ENCODE data around the gene AUTS2. TPM values are rescaled to one million over a fixed set of nuclear protein-coding genes. Genes with fewer than 3 reads are reported as not detected.

Gene AUTS2
- total RNA-seq, 3 donors from 2014 or later, result 31.5 to 94.3 (median 81.3) TPM

GRCh38 chr7:70215491-70215890 is 617.2 kb downstream of the AUTS2 start:
- Histone ChIP-seq H3K36me3 (no peaks in the 10 kb centered on the region), H3K4me3 (no peak overlapping the region), H3K4me1 (no peaks in the 10 kb centered on the region), H3K27me3 (no peaks in the 10 kb centered on the region), H3K9me3 (no peaks in the 10 kb centered on the region), H3K27ac (no peak overlapping the region)
- DNase-seq (ENCODE audit: low spot score in 2 of 2), result no peak
- TF ChIP-seq POLR2A (IDR thresholded peaks at IDR 0.05) (no peak), CTCF (IDR thresholded peaks at IDR 0.05) (no peak), POLR2AphosphoS5 (IDR thresholded peaks at IDR 0.05) (no peak)
- intact Hi-C loops (cut with DNase I; ENCODE audit: low total_unique reads), result no loop called here

- H3K27me3 ChIP-seq, result no peaks in the 10 kb centered on the region
- H3K36me3 ChIP-seq, result no peaks in the 10 kb centered on the region
- TF ChIP-seq POLR2A (IDR thresholded peaks at IDR 0.05) (no peak), CTCF (IDR thresholded peaks at IDR 0.05) (no peak), POLR2AphosphoS5 (IDR thresholded peaks at IDR 0.05) (no peak)
- no peak for DNase-seq (ENCODE audit: low spot score in 2 of 2)
- intact Hi-C loops (cut with DNase I; ENCODE audit: low total_unique reads), result no loop called here
- no peaks in the 10 kb centered on the region for H3K9me3 ChIP-seq
- H3K4me3 ChIP-seq, result no peak overlapping the region
- H3K27ac ChIP-seq, result no peak overlapping the region
- no peaks in the 10 kb centered on the region for H3K4me1 ChIP-seq
These were observed 619.3 kb downstream of the AUTS2 start for GRCh38 chr7:70217571-70217970.

GRCh38 chr7:70218006-70218405 is 619.7 kb downstream of the AUTS2 start:
- H3K4me1 ChIP-seq, result no peaks in the 10 kb centered on the region
- no peaks in the 10 kb centered on the region for H3K36me3 ChIP-seq
- intact Hi-C loops (cut with DNase I; ENCODE audit: low total_unique reads), result no loop called here
- no peaks in the 10 kb centered on the region for H3K9me3 ChIP-seq
- H3K4me3 ChIP-seq, result no peak overlapping the region
- no peak for DNase-seq (ENCODE audit: low spot score in 2 of 2)
- H3K27ac ChIP-seq, result no peak overlapping the region
- H3K27me3 ChIP-seq, result no peaks in the 10 kb centered on the region
- TF ChIP-seq CTCF (IDR thresholded peaks at IDR 0.05), result no peak
- TF ChIP-seq POLR2A (IDR thresholded peaks at IDR 0.05), result no peak
- TF ChIP-seq POLR2AphosphoS5 (IDR thresholded peaks at IDR 0.05), result no peak

- H3K27me3 ChIP-seq, result no peaks in the 10 kb centered on the region
- H3K4me1 ChIP-seq, result no peaks in the 10 kb centered on the region
- no peaks in the 10 kb centered on the region for H3K9me3 ChIP-seq
- no peak overlapping the region for H3K27ac ChIP-seq
- intact Hi-C loops (cut with DNase I; ENCODE audit: low total_unique reads), result no loop called here
- TF ChIP-seq POLR2A (IDR thresholded peaks at IDR 0.05) (no peak), POLR2AphosphoS5 (IDR thresholded peaks at IDR 0.05) (no peak), CTCF (IDR thresholded peaks at IDR 0.05) (no peak)
- no peaks in the 10 kb centered on the region for H3K36me3 ChIP-seq
- DNase-seq (ENCODE audit: low spot score in 2 of 2), result no peak
- no peak overlapping the region for H3K4me3 ChIP-seq
These were observed 620.8 kb downstream of the AUTS2 start for GRCh38 chr7:70219061-70219460.

GRCh38 chr7:70229242-70229641 is 631.0 kb downstream of the AUTS2 start:
- Histone ChIP-seq H3K9me3 (peaks cover 0 to 28% of the 10 kb centered on the region in 2 donors), H3K27ac (no peak overlapping the region), H3K4me3 (no peak overlapping the region), H3K4me1 (no peaks in the 10 kb centered on the region), H3K36me3 (no peaks in the 10 kb centered on the region), H3K27me3 (no peaks in the 10 kb centered on the region)
- intact Hi-C loops (cut with DNase I; ENCODE audit: low total_unique reads), result no loop called here
- no peak for TF ChIP-seq CTCF (IDR thresholded peaks at IDR 0.05)
- no peak for TF ChIP-seq POLR2A (IDR thresholded peaks at IDR 0.05)
- no peak for TF ChIP-seq POLR2AphosphoS5 (IDR thresholded peaks at IDR 0.05)
- no peak for DNase-seq (ENCODE audit: low spot score in 2 of 2)

All from breast epithelium (tissue), 4 donors.